Fibroblast of upper back skin (primary cell): Measurements from ENCODE around the gene ZNF185.

Experiments
- DNase-seq: peaks from one replicate; pipeline ENCODE4 v3.0.0-alpha.2; 2013

The ZNF185 gene

DNA sequence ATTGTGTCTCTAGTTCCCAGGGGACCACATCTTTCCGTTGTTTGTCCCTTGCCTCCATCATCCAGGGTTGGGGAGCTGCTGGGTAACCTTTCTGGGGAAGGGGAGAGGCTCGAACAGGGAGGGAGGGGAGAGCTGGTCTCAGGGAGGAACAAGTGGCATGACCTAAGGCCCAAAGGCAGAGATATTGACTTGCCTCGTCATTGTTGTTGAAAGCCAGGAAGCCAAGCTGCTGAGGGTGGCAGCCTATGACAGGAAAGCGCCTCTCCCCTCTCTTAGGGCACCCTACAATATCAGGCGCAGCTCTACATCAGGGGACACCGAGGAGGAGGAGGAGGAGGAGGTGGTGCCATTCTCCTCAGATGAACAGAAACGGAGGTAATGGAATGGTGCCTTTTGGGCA lies 20.8 kb downstream of the ZNF185 start:
- DNase-seq: no peak

DNA sequence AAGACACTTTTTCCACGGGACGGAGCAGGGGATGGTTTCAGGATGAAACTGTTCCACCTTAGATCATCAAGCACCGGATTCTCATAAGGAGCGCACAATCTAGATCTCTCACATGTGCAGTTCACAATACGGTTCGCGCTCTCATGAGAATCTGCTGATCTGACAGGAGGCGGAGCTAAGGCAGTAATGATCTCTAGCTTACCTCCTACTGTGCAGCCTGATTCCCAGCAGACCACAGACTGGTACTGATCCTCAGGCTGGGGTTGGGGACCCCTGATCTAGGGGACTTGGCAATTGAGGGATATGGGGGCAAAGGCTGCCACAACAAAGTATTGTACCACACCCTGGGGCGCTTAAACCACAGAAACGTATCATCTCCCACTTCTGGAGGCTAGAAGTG lies 25.7 kb downstream of the ZNF185 start:
- DNase-seq: no peak

DNA sequence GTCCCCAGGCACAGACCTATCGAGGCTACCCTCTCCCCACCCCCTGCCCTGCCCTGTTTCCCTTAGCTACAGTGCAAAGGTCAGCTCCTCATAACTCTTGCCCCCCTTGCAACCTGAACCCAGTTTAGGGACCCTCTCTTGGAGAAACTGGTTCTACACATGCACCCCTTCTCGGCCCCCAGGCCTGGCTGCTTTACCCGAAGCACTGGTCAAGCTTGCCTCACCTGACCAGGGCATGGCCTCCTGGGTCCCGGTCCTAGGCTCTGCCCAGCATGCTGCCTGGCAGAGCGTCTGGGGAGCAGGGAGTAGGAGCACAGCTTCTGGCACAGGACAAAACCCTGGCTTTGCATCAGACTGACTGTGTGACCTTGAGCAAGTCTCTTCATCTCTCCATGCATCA lies 28.0 kb downstream of the ZNF185 start:
- DNase-seq: no peak

DNA sequence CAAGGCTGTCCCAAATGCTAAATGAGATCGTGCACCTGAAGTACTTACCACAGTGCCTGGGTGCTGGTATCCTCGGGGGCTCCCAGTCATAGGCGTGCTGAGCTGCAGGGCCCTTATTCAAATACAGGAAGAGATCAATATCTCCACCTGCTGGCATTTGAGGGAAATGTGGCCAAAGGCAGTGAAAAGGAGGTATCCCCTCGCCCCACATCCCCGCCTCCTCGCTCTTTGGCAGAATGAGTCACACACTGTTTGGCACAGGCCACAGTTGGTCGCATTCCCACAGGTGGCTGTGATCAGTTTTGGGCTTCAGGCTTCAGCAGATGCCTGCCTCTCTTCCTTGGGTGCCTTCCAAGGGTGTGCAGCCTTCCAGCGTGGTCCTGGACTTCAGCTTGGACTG lies 28.4 kb downstream of the ZNF185 start:
- peak; percentile 76 for DNase-seq

DNA sequence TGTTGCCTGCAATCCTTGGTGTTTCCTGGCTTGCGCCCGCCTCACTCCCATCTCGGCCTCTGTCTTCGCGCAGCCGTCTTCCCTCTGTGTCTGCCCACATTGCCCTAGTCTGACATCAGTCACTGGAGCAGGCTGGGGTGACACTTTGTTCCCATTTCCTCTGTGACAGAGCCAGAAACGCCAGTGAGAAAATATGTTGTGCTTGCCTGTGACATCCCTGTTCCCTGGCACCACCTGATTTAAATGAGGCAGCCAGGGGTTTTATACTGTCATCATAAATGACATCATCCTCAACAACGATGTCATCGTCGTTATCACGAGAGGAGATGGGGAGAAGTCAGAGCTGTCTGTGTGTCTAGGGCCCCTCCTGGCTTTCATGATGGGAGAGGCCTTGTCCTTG lies 29.1 kb downstream of the ZNF185 start:
- DNase-seq: no peak

DNA sequence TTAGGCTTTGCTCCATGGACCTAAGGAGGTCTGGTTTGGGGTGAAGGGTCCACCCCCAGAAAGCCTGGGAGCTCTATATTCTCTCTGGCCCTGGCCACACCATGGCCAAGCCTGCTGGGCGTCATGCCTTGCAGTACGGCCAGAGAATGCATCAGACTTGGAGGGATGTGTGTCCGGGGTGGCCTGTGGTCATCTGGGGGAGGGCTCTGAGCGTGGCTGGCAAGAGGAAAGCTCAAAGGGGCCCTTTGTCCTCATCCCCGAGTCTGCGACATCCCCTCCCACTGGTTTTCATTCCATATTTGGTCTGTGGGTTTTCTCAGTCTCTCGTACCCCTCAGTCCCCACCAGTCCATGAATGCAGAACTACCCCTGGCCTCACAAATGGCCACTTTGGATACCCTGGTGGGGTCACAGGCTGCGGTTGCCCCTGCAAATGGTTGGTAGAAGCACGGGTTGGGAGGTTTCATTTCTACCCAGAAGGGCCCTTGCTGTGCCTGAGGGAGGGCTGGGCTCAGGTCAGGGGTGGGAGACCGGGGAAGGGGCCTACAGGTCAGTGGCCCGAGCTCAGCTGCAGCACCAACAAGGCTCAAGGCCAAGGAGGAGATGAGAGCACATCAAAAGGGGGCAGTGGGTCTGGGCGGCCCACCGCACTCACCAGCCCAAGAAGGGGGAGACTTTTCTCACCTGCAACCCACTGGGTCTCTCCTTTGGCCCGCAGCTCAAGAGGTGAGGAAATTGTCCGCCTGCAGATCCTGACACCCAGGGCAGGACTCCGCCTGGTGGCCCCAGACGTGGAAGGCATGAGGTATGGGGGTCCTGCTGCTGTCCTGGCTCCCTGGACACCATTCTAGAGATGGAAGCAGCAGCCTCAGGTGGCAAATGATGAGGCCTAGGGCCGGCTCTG lies 30.2 kb downstream of the ZNF185 start:
- no peak for DNase-seq

DNA sequence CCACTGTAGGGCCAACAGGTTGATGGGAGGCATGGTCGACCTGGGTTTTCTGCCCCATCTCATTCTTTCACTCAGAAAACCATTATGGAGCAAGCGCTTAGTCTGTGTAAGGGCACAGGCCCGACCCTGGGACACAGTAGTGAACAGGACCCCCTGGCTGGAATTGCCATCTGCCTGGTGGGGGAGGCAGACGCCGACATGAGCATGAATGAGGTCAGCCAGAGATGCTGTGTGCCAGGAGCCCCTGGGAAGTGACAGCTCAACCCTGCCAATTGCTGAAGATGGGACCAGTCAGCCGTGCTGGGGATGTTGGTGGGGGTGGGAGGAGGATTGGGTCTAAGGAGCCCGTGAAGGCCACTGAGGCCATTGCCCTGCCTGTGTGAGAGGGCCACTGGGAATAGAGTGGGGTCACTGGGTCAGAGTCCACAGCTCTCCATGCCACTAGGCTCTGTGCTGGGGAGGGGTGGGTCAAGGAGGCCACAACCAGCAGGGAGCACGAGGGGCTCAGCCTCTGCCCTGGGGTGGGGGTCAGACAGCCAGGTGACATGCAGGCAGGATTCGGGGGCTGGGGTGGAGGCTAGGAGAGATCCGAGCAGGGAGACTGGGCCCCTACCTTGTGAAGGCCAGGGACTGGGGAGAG lies 31.0 kb downstream of the ZNF185 start:
- no peak for DNase-seq

DNA sequence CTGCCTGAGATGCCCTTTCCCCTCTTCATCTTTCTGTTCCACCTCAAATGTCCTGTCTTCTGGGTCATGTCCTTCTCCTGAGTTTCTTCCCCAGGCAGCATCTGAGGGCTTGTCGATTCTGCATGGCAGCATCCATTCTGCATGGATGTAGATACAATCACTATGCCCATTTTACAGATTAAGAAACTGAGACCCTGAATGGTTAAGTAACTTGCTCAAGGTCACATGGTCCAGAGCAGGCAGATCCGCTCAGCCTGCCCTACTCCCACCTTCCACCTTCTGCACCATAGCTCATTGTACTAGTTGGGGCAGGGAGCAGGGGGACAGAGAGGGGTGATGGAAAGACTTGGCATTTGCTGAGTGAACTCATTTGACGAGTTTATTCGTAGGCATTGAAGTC lies 32.0 kb downstream of the ZNF185 start:
- no peak for DNase-seq

DNA sequence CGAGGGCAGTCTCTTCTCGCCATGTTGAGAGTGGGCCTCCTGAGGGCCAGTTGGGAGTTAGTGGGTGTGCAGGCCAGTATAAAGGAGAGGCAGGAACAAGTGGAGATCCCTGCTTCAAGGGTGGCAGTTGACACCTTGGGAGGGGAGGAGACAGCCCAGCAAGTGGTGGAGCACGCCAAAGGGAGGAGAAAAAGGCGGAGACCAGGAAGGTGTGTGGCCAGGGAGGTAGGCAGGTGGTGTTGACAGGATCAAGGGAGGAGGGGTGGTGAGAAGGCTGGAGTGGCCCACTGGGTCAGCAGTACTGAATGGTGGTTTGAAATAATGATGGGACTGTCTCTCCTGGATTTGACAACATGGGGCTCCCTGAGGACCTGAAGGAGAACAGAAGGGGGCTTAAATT lies 32.6 kb downstream of the ZNF185 start:
- DNase-seq: no peak

DNA sequence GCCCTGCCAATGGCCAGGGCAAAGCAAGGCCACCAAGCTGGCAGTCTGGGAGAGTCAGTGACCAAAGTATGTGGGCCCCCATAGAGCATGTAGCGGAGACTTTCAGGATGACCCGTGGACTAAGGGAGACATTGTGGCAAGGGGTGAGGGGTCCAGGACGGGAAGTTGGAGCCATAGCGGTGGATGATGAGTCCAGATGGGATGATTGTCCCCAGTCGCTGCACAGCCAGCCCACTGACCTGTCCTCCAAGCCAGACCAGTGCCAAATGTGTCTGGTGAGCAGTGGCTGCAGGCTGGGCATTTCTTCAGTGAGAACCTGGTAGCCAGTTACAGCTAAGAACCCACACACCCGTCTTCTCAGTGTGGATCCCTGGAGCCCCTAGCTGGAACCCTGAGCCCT lies 34.3 kb downstream of the ZNF185 start:
- no peak for DNase-seq

DNA sequence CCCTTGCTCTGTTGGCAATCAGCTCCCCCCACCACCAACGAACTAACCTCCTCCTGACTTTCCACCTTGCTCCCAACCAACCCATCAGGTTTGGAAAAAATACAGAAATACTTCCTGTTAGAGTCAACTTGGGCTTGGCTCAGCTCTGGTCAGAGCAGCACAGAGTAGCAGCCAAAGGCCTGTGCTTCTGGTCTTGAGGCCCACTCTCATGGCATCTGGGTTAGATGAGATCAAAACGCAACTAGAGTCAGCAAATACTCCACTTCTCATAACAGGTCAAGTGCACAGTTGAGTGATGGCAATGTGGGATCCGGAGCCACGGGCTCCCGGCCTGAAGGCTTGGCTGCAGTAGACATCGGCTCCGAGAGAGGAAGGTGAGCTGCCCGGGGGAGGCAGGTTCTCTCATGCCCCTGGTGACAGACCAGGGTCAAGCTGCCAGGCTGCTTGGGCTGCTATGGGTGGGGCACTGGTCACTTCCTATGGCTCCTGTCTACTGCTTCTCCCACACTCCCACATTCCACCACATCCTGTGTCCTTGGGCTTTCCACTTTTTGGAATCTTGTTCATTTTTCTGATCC lies 34.8 kb downstream of the ZNF185 start:
- DNase-seq: no peak

DNA sequence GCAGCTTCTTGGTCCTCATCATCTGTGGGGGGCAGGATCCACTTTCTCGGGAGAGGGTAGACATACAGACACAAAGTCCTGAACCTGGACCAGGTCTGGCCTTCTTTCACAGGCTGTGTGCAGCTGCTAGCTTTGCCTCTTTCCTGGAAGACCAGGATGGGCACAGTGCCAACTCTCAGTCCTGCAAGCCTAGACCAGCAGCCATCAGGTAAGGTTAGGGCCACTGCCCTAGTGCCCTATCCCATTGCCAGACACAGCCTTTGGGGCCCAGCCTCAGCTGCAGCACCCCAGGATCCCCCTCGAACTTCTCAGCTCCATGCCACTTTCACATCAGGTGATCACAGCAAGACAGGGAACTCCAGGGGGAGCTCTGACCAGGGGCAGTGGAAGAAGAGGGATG lies 38.4 kb downstream of the ZNF185 start:
- DNase-seq: no peak

DNA sequence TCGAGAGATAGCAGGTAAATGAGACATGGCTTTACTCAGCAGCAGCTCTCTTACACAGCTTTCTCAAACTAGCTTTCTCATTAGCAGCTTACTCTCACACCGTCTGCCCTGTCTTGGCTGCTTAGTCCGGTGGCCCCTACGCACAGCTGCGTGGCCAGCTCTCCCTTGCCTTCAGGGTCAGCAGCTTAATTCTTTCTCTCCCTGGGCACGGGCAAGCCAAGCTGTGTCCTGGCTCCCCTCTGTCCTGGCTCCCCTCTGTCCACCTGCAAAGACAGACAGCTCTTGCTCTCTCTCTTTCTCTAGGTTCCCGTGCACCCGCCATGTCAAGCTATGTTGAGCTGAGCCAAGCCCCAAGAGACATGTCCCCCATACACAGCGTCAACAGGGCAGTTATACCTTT lies 39.4 kb downstream of the ZNF185 start:
- no peak for DNase-seq

DNA sequence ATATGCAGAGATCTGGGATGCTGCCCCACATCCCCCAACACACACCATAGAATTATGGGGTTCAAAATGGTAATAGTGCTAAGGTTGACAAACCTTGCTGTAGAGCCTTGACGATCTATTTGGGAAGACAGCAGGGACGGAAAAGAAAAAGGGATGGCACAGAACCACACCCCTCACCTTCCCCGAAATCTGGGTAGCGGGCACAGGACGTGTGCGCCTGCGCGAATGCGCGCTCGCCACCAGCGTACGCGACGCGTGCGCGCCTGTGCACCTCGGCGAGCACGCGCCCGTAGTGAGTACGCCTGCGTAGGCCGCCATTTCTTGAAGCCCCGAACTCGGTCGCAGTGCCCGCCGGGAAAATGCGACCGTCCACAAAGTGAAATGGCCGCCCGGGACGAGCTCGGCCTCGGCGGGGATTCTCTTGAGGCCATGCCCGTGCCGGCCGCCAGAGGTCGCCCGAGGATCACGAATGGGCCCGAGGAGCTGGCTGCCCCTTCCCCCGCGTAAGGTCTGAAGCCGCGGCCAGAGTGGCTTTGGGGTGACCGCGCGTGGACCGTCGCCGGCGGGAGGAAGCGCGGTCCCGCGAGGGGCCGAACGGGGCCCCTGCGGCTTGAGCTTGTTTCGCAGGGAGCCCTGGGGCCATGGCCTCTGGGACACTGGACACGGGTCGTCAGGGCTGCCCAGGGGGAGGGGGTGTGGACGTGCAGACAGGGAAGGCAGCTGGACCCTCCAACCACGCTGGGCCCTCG lies 43.6 kb downstream of the ZNF185 start:
- DNase-seq: peak; percentile 91

DNA sequence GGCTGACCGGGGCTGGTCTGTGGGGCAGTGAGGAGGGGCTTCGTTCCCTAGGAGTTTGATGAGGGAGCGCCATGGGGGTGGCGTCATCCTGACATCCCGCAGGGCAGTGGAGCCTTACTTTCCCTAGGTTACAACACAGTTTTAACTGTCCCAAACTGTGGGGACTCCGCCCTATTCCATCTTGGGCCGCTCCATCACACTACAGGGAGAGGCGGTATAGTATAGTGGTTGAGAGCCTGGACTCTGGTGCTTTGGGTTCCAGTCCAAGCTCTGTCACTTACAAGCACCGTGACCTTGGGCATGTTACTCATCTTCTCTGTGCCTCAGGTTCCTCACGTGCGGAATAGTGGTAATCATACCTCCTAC lies 44.2 kb downstream of the ZNF185 start:
- DNase-seq: no peak

DNA sequence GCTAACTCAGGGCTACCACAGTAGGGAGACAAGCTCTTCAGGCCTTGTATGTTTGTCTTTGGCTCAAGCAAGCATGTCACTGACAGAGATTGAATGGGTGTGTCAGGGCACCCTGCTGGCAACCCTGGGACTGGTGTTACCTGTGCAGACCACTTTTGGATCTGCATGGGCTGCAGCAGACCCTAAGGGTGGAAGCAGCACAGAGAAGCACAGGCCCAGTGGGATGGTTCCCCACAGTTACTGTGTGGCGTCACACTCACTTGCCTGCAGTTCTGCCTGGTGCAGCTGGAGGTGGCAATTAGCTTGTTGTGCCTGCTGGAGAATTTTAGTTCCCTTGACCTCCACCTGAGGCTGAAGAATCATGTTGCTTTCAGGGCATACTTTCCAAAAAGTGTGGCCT lies 46.0 kb downstream of the ZNF185 start:
- DNase-seq: no peak

DNA sequence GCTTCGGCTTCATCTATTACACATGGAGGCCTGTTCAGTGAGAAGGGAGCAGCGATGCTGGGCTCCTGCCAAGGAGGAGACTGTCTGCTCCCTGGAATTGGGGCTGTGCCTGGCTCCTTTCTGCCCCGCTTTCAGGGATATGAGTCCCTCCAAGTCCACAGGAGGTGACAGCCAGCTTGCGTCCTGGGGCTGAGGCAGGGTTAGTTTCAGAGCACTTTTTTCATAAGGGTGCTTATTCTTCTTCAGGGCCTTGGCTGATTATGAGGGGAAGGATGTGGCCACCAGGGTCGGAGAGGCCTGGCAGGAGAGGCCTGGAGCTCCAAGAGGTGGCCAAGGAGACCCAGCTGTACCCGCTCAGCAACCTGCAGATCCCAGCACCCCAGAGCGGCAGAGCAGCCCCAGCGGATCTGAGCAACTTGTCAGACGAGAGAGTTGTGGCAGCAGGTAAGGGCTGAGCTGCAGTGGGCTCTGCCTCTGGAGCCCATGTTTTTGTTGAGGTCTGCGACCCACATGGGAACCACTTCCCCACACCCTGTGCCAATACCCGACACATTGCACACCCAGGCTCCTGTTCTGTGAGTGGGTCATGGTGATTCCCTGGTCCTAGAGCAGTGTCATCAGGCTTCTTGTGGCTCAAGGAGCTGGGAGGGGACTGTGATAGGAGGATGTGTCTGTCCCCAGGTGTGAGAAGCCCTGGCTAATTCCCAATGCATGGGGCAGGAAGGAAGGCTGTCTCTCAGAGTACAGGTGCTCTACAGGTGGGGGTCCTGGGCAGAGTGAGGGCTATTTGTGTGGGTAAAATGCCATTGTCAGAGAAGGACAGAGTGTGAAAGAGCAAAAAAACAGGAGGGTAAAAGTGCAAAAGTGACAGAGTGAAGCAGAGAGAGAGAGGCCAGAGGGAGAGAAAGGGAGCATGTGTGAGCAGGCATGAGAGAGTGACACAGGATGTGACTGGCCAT lies 47.4 kb downstream of the ZNF185 start:
- no peak for DNase-seq

DNA sequence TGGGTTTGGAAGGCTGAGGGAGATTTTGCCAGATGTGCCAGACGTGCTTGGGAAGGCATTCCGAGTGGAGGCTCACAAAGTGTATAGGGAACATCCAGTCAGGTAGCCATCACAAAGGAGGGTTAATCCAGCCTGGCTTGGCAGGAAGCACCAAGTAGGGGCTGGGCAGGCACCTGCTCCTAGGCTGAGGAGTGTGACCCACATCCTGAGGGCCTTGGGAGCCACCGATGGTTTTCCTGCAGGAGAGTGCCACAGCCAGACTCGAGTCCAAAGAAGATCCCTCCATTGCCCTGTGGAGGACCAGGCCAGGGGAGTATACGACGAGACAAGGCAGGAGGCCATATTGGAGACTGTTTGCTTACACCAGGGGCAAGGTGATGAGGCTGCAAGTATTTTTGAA lies 48.8 kb downstream of the ZNF185 start:
- DNase-seq: no peak
